ENCODE data around the gene CACFD1. TPM values are rescaled to one million over a fixed set of nuclear protein-coding genes. Genes with fewer than 3 reads are reported as not detected.

CACFD1 gene
- total and polyA plus RNA-seq, 9 of the 15 experiments (the other 6 are each of a cell fraction or from before 2014, with no cell fraction given): 0.11 to 1.4 (median 1.1) TPM; not detected in 2

GRCh38 chr9:133468374-133468773 lies 8.6 kb downstream of the CACFD1 start:
- Histone ChIP-seq H3K27me3 (ENCODE audit: control insufficient read depth in 2 of 2, insufficient read depth in 2 of 2, low read length in 2 of 2) (peaks cover 17 to 70% of the 10 kb centered on the region in 2 experiments; a peak in 4 of 5 replicates), H3K4me3 (no peak overlapping the region), H3K4me1 (replicated peaks in 1 of 2; ENCODE audit: control insufficient read depth in 2 of 2, insufficient read depth in 2 of 2, low read length in 2 of 2) (peaks cover 0 to 42% of the 10 kb centered on the region in 2 experiments; a peak in 2 of 5 replicates), H3K27ac (ENCODE audit: extremely low read depth, low read depth, low read length) (no peak overlapping the region), H3K9me1 (ENCODE audit: control insufficient read depth, insufficient read depth, low read length) (no peaks in the 10 kb centered on the region), H3K9ac (ENCODE audit: insufficient read depth in 1 of 2, low read depth in 2 of 2, low read length in 2 of 2) (no peak overlapping the region; a peak in 1 of 4 replicates), H3K79me2 (ENCODE audit: control insufficient read depth, insufficient read depth, low read length) (no peaks in the 10 kb centered on the region), H3K36me3 (ENCODE audit: control insufficient read depth, insufficient read depth, low read length) (no peaks in the 10 kb centered on the region), H3K9me3 (replicated peaks; ENCODE audit: control insufficient read depth, insufficient read depth, low read depth, low read length) (no peaks in the 10 kb centered on the region), H4K20me1 (replicated peaks; ENCODE audit: control insufficient read depth, insufficient read depth, low read length) (peaks cover 9% of the 10 kb centered on the region), H3K4me2 (ENCODE audit: insufficient read depth, low read length) (no peak overlapping the region), H2AFZ (ENCODE audit: low read depth, low read length) (no peak overlapping the region)
- ChIA-PET CTCF (ENCODE audit: low intra/inter-chr PET ratio) (no interaction called here), POLR2A (interaction anchor here (0.5 to 0.7 kb wide), 2 partner anchors 11 to 120 kb away, joined by 3 to 4 read pairs; partner anchors contain the start of genes MED22, RPL7A and SLC2A6)
- in situ Hi-C loops (cut with MboI): no loop called here
- WGBS (ENCODE audit: insufficient coverage, low coverage, missing lambda C conversion rate): 7% methylated on average over 8 of the region's 11 CpGs
- BruUV-seq (replicated peaks): no TSS peak
- no peak for FAIRE-seq
- intact Hi-C loops (cut with micrococcal nuclease): no loop called here
- DNase-seq (ENCODE audit: extremely low read depth in 1 of 4, low spot score in 3 of 4): no peak
- no peak for ATAC-seq
- TF ChIP-seq MCM2 (IDR thresholded peaks at IDR 0.05; ENCODE audit: low read depth) (no peak), ZNF436 (CRISPR knock-in tag; IDR thresholded peaks at IDR 0.05) (no peak), TAF9B (IDR thresholded peaks at IDR 0.05; ENCODE audit: partially characterized antibody) (no peak), MED1 (CRISPR knock-in tag; IDR thresholded peaks at IDR 0.05; ENCODE audit: borderline replicate concordance) (no peak), ZNF512 (tag; IDR thresholded peaks at IDR 0.05) (no peak), SAFB (IDR thresholded peaks at IDR 0.05; ENCODE audit: borderline replicate concordance, low read depth, low read length) (no peak)
- TF ChIP-seq, protein P1, sequence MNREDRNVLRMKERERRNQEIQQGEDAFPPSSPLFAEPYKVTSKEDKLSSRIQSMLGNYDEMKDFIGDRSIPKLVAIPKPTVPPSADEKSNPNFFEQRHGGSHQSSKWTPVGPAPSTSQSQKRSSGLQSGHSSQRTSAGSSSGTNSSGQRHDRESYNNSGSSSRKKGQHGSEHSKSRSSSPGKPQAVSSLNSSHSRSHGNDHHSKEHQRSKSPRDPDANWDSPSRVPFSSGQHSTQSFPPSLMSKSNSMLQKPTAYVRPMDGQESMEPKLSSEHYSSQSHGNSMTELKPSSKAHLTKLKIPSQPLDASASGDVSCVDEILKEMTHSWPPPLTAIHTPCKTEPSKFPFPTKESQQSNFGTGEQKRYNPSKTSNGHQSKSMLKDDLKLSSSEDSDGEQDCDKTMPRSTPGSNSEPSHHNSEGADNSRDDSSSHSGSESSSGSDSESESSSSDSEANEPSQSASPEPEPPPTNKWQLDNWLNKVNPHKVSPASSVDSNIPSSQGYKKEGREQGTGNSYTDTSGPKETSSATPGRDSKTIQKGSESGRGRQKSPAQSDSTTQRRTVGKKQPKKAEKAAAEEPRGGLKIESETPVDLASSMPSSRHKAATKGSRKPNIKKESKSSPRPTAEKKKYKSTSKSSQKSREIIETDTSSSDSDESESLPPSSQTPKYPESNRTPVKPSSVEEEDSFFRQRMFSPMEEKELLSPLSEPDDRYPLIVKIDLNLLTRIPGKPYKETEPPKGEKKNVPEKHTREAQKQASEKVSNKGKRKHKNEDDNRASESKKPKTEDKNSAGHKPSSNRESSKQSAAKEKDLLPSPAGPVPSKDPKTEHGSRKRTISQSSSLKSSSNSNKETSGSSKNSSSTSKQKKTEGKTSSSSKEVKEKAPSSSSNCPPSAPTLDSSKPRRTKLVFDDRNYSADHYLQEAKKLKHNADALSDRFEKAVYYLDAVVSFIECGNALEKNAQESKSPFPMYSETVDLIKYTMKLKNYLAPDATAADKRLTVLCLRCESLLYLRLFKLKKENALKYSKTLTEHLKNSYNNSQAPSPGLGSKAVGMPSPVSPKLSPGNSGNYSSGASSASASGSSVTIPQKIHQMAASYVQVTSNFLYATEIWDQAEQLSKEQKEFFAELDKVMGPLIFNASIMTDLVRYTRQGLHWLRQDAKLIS (CRISPR knock-in tag; IDR thresholded peaks at IDR 0.05): no peak
- TF ChIP-seq, protein P2, sequence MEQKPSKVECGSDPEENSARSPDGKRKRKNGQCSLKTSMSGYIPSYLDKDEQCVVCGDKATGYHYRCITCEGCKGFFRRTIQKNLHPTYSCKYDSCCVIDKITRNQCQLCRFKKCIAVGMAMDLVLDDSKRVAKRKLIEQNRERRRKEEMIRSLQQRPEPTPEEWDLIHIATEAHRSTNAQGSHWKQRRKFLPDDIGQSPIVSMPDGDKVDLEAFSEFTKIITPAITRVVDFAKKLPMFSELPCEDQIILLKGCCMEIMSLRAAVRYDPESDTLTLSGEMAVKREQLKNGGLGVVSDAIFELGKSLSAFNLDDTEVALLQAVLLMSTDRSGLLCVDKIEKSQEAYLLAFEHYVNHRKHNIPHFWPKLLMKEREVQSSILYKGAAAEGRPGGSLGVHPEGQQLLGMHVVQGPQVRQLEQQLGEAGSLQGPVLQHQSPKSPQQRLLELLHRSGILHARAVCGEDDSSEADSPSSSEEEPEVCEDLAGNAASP (IDR thresholded peaks at IDR 0.05): no peak
